GM12864 (cell line): ENCODE results near the gene HOXA3.

Experiments used
- DNase-seq: peaks from one replicate; pipeline ENCODE4 v3.0.0-alpha.2; 2011; ENCODE audit warnings: low read depth
- H3K4me3 ChIP-seq: 2 replicates; pipeline ENCODE4 v1.5.1; 2011; ENCODE audit warnings: mild to moderate bottlenecking, low read depth, low read length, control low read depth
- CTCF ChIP-seq: IDR thresholded peaks from 2 replicates; pipeline ENCODE4 v1.5.1; 2011; ENCODE audit warnings: low read depth, mild to moderate bottlenecking, moderate library complexity, low read length, control low read depth, inconsistent platforms; ENCODE audit errors: missing control alignments

The HOXA3 gene

DNA sequence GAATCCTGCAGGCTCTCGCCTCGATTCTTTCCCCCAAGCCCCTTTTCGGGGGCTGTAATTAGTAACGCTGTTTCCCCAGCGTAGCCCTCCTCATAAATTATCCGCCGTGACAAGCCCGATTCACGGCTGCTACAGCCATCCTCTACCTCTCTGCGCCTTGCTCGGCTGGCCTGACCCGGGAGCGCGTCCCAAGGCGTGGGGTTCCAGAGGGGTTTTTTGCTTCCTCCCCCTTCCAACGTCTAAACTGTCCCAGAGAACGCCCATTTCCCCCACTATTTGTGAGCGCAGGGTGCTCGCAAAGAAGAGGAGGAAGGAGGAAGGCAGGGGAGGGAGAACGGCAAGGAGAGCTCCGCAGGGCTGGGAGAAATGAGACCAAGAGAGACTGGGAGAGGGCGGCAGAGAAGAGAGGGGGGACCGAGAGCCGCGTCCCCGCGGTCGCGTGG, 9.8 kb downstream of the HOXA3 start:
- DNase-seq = no peak
- no peak for TF ChIP-seq CTCF
- H3K4me3 ChIP-seq = no peak overlapping the region

GRCh38 chr7:27141923-27142579, 10.3 kb downstream of the HOXA3 start:
- no peak for DNase-seq
- no peak overlapping the region for H3K4me3 ChIP-seq

DNA sequence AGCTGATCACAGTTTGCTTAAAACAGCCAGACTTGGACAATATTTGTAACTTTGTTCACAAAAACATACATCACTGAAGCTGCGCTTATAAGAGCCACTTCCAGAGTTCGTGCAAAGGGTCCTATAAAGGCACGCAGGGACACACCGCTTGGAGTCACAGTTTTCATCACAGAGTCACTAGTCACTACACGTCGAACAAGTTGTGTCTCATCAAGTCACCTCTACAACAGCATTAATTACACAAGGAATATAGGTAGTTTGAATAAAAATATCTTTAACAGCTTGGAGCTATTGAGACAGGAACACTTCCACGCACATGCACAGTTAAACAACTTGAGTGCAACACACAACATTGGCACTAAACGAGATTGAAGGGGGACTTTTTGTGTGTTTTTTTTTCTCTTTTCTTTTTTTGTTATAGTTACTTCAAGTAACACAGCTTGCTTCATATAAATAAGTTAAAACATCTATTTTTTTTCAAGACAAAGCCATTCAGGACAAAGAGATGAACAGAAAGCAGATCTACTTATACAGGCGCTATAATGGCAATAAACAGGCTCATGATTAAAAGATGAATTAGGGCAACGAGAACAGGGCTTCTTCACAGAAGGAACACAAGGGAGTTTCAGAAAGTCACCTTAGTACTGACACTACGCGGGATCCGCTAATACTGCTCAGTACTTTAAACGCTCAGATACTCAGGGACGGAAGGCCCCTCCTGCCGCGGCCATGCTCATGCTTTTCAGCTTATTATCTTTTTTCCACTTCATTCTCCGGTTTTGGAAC, 11.1 kb downstream of the HOXA3 start:
- no peak for TF ChIP-seq CTCF
- no peak for DNase-seq
- H3K4me3 ChIP-seq = no peak overlapping the region

More at GRCh38 chr7:27141923-27142579, 10.3 kb downstream of the HOXA3 start:
- TF ChIP-seq CTCF = no peak

- no peak overlapping the region for H3K4me3 ChIP-seq
- DNase-seq = no peak
- TF ChIP-seq CTCF = no peak
Measured at GRCh38 chr7:27140126-27140857, 12.1 kb downstream of the HOXA3 start.

GRCh38 chr7:27139334-27140125, 12.9 kb downstream of the HOXA3 start:
- TF ChIP-seq CTCF = no peak
- no peak for DNase-seq
- no peak overlapping the region for H3K4me3 ChIP-seq

DNA sequence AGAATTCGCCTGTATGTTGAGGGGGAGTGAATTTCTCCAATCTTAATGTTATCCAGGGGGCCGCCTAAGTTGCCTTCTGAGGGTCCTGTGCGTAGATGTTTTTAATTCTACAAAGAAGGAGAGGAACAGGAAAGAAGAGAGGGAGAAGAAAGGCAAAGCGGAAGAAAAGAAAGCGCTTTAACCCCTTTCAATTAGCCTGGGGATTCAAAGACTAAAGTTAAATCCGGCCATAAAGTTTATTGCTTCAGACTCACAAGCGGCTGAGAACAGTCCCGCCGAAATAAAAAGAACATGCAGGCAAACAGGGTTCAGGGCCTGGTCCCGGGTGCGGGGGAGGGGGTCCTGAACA, 13.4 kb downstream of the HOXA3 start:
- H3K4me3 ChIP-seq = no peak overlapping the region
- TF ChIP-seq CTCF = no peak
- DNase-seq = no peak
